Neutrophil (primary cell): Measurements from ENCODE around the gene TMEM101.

Source experiments
- H3K27ac ChIP-seq: fragments of 200-600 bp; sonication (generic); 2 replicates; pipeline ENCODE4 v1.5.1; 2016; ENCODE audit warnings: mild to moderate bottlenecking, moderate library complexity
- H3K27me3 ChIP-seq: fragments of 200-600 bp; sonication (generic); 2 replicates; pipeline ENCODE4 v1.6.0; 2016; ENCODE audit warnings: mild to moderate bottlenecking
- H3K36me3 ChIP-seq: fragments of 200-600 bp; sonication (generic); 2 replicates; pipeline ENCODE4 v1.5.1; 2017
- H3K4me1 ChIP-seq, 2 experiments: fragments of 200-600 bp in 1 of 2; sonication (generic) in 1 of 2; 1 replicate in 1 of 2; 2 replicates in 1 of 2; pipeline versions ENCODE4 v1.5.1 to v1.6.1; 2013 to 2016; ENCODE audit warnings: low read depth in 1 of 2, low read length in 1 of 2, mild to moderate bottlenecking in 1 of 2, moderate library complexity in 1 of 2; ENCODE audit not compliant: control insufficient read depth in 1 of 2, insufficient read depth in 1 of 2
- H3K4me3 ChIP-seq, 2 experiments: fragments of 200-600 bp in 1 of 2; sonication (generic) in 1 of 2; 1 replicate in 1 of 2; 2 replicates in 1 of 2; pipeline ENCODE4 v1.5.1; 2013 to 2016; ENCODE audit warnings: low read depth in 1 of 2, low read length in 1 of 2, mild to moderate bottlenecking in 1 of 2, moderate library complexity in 1 of 2
- H3K9me3 ChIP-seq: fragments of 200-600 bp; sonication (generic); 2 replicates; pipeline ENCODE4 v1.5.1; 2016
- TF ChIP-seq, protein P1 (sequence below): fragments of 200-600 bp; sonication (generic); IDR thresholded peaks from 2 replicates; pipeline ENCODE4 v1.5.1; 2016; ENCODE audit warnings: antibody characterized with exemption

TMEM101 gene

DNA sequence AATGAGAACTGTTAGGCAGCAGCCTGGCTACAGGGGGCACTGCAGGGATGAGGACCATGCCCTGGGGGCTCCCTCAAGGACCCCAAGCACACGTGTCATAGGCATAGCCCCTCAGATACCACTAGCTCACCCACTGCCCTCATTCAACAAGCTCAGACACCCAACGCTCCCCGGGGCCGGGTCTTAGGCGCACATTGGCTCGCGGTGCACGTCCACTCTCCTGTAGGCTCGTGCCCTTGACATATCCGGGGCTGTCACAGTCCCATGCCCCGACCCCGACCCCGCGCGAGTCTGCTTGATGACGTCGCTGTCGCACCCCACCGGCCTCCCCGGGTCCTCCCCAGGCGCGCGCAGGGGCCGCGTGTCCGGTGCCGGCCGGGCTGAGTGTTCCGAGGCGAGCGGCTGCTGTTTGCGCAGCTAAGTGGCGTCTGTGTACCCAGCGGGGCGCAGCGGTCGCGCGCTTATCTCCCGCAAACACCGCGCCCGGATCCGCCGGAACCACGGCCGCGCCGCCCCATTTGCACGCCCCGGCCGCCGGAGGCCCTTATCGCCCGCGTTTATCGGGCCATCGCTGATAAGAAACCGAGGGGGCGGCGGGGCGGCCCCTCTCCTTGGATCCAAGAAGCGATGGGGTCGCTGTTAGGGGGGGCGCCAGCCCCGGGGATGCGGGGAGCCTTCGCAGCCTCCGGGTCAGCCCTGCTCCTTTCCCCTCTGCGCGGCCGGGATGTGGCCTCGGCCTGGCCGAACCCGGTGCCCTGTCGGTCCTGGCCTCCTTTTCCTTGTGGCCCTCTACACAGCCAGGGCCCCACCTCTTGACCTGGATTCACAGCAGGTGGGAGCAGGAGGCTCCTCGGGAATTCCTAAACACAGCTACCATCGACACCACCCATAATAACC lies 31.0 kb downstream of the TMEM101 start:
- H3K27ac ChIP-seq, result no peak overlapping the region
- no peaks in the 10 kb centered on the region for H3K36me3 ChIP-seq
- TF ChIP-seq, protein P1, sequence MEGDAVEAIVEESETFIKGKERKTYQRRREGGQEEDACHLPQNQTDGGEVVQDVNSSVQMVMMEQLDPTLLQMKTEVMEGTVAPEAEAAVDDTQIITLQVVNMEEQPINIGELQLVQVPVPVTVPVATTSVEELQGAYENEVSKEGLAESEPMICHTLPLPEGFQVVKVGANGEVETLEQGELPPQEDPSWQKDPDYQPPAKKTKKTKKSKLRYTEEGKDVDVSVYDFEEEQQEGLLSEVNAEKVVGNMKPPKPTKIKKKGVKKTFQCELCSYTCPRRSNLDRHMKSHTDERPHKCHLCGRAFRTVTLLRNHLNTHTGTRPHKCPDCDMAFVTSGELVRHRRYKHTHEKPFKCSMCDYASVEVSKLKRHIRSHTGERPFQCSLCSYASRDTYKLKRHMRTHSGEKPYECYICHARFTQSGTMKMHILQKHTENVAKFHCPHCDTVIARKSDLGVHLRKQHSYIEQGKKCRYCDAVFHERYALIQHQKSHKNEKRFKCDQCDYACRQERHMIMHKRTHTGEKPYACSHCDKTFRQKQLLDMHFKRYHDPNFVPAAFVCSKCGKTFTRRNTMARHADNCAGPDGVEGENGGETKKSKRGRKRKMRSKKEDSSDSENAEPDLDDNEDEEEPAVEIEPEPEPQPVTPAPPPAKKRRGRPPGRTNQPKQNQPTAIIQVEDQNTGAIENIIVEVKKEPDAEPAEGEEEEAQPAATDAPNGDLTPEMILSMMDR, result no peak
- peaks cover 3 to 5% of the 10 kb centered on the region in 2 experiments for H3K4me1 ChIP-seq
- H3K4me3 ChIP-seq, result no peak overlapping the region
- peaks cover 93% of the 10 kb centered on the region for H3K27me3 ChIP-seq
- H3K9me3 ChIP-seq, result no peaks in the 10 kb centered on the region

DNA sequence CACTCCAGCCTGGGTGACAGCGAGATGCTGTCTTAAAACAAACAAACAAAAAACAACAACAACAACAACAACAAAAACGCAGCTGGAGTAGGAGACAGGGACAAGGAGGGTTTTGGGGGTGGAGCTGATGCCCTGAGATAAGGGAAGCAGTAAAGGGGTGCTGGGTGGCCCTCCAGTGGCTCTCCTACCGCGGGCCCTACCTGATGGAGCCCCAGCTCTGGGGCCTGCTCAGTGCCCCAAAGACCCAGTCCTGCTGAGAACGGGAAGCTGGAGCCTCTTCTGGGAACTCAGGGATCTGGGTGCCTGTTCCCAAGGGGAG lies 31.6 kb downstream of the TMEM101 start:
- H3K9me3 ChIP-seq, result no peaks in the 10 kb centered on the region
- H3K27me3 ChIP-seq, result peaks cover 96% of the 10 kb centered on the region
- TF ChIP-seq, protein P1, result no peak
- H3K36me3 ChIP-seq, result no peaks in the 10 kb centered on the region
- no peak overlapping the region for H3K27ac ChIP-seq
- no peak overlapping the region for H3K4me3 ChIP-seq
- H3K4me1 ChIP-seq, result peaks cover 3 to 5% of the 10 kb centered on the region in 2 experiments

DNA sequence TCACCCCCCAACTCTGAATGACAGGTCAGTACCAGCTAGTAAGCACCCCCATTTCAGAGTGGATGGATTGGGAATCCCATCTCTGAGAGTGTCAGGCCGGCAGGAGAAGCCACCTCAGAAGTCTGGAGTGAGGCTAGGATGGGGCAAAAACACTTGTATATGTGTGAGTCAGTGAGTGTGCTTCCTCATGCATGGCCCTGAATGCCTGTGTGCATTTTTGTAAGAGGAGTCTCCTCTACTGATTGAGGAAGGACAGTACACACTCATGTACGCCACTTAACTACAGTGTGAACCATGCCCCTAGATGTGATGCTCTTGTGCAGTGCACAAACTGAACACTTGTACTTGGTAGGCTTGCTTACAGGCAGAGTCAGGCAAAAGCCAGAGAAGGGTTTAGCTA lies 32.6 kb downstream of the TMEM101 start:
- H3K27ac ChIP-seq, result no peak overlapping the region
- peaks cover 3 to 5% of the 10 kb centered on the region in 2 experiments for H3K4me1 ChIP-seq
- H3K9me3 ChIP-seq, result no peaks in the 10 kb centered on the region
- H3K4me3 ChIP-seq, result no peak overlapping the region
- peaks cover 88% of the 10 kb centered on the region for H3K27me3 ChIP-seq
- H3K36me3 ChIP-seq, result no peaks in the 10 kb centered on the region
- TF ChIP-seq, protein P1, result no peak

DNA sequence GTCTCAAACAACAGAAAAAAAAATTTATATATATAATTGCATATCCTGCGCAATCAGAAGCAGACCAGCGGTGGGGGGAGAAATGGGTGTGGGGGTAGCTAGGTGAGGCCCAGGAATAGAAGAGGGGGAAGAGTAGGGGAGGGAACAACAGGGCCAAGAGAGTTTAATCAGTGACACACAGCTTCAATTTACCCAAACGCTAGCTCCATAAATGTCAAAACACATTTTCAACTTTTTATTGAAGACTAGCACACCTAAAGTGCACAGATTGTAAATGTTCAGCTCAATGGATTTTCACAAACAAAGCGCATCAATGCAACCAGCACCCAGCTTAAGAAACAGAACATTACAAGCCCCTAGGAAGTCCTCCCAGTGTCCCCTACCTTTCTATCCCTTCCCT lies 35.1 kb downstream of the TMEM101 start:
- H3K36me3 ChIP-seq, result no peaks in the 10 kb centered on the region
- H3K9me3 ChIP-seq, result no peaks in the 10 kb centered on the region
- H3K27ac ChIP-seq, result no peak overlapping the region
- TF ChIP-seq, protein P1, result no peak
- peaks cover 3 to 5% of the 10 kb centered on the region in 2 experiments for H3K4me1 ChIP-seq
- no peak overlapping the region for H3K4me3 ChIP-seq
- H3K27me3 ChIP-seq, result peaks cover 75% of the 10 kb centered on the region

DNA sequence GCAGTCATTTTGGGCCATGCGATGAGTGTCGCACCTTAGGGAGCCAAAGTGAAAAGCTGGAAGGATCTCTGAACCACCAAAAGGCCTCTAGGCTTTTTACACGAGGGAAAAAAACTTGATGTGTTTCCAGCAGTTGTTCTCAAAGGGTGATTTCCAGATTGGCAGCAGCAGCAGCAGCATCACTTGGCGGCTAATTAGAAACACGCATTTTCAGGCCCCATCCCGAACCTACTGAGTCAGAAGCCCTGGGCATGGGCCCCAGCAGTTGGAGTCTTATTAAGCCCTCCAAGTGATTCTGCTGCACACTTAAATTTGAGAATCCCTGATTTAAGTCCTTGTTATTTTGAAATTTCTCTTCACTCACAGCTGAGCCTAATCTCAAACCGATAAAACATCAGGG lies 35.8 kb downstream of the TMEM101 start:
- TF ChIP-seq, protein P1, result no peak
- peaks cover 75% of the 10 kb centered on the region for H3K27me3 ChIP-seq
- no peak overlapping the region for H3K4me3 ChIP-seq
- no peak overlapping the region for H3K27ac ChIP-seq
- peaks cover 3 to 5% of the 10 kb centered on the region in 2 experiments for H3K4me1 ChIP-seq
- H3K9me3 ChIP-seq, result no peaks in the 10 kb centered on the region
- no peaks in the 10 kb centered on the region for H3K36me3 ChIP-seq
